ENCODE data around the gene RASGRP3. TPM values are rescaled to one million over a fixed set of nuclear protein-coding genes. Genes with fewer than 3 reads are reported as not detected.
"Not testable (repeated sequence)": the region's sequence is repeated elsewhere in the genome, so short reads cannot be mapped to it uniquely, and the experiment has no call there.

Gene RASGRP3
- total RNA-seq, 1 experiment from 2014 or later: 0.34 TPM

- Histone ChIP-seq H3K27me3 (replicated peaks; ENCODE audit: insufficient read depth, low read depth, low read length, poor library complexity) (no peaks in the 10 kb centered on the region), H3K36me3 (ENCODE audit: insufficient read depth, low read length, poor library complexity, severe bottlenecking) (no peaks in the 10 kb centered on the region), H3K4me1 (ENCODE audit: insufficient read depth, low read length, poor library complexity, severe bottlenecking) (no peaks in the 10 kb centered on the region), H3K27ac (ENCODE audit: low read depth, low read length, poor library complexity, severe bottlenecking) (no peak overlapping the region), H3K9me3 (ENCODE audit: low read depth, low read length, poor library complexity, severe bottlenecking) (no peaks in the 10 kb centered on the region), H3K4me3 (ENCODE audit: low read depth, low read length, poor library complexity, severe bottlenecking) (no peak overlapping the region)
- TF ChIP-seq EZH2 (IDR thresholded peaks at IDR 0.05; ENCODE audit: borderline replicate concordance, low read depth, low read length, poor library complexity, severe bottlenecking) (no peak), CTCF (conservative IDR thresholded peaks at IDR 0.05; ENCODE audit: low read depth, low read length) (no peak)
- CTCF ChIA-PET: no interaction called here
- intact Hi-C loops (cut with micrococcal nuclease; ENCODE audit: unreplicated experiment): no loop called here
- DNase-seq (ENCODE audit: low spot score): no peak
- BruUV-seq (replicated peaks): no TSS peak
- POLR2A ChIA-PET (ENCODE audit: low non-redundant PET): no interaction called here
These were observed 38.6 kb upstream of the RASGRP3 start for GRCh38 chr2:33437815-33438214.

- CTCF ChIA-PET: interaction anchor here (0.5 to 0.8 kb wide), 4 partner anchors 120 to 776 kb away, joined by 3 to 7 read pairs (median 4); no protein-coding TSS in a partner anchor
- peak; percentile 65 for DNase-seq (ENCODE audit: low spot score)
These were observed 35.1 kb upstream of the RASGRP3 start for GRCh38 chr2:33441235-33441810.

GRCh38 chr2:33442052-33442451 lies 34.4 kb upstream of the RASGRP3 start:
- ChIA-PET POLR2A (ENCODE audit: low non-redundant PET) (interaction anchor here (0.7 kb wide), 2 partner anchors 12 to 1549 kb away, joined by 3 to 8 read pairs; no protein-coding TSS in a partner anchor), CTCF (interaction anchor here (0.5 kb wide), 1 partner anchor 119 kb away, joined by 5 read pairs; no protein-coding TSS in a partner anchor)
- not testable (repeated sequence) for H3K36me3 ChIP-seq (ENCODE audit: insufficient read depth, low read length, poor library complexity, severe bottlenecking); H3K27me3 ChIP-seq (replicated peaks; ENCODE audit: insufficient read depth, low read depth, low read length, poor library complexity); BruUV-seq (replicated peaks); H3K4me1 ChIP-seq (ENCODE audit: insufficient read depth, low read length, poor library complexity, severe bottlenecking); H3K27ac ChIP-seq (ENCODE audit: low read depth, low read length, poor library complexity, severe bottlenecking); H3K9me3 ChIP-seq (ENCODE audit: low read depth, low read length, poor library complexity, severe bottlenecking); DNase-seq (ENCODE audit: low spot score); H3K4me3 ChIP-seq (ENCODE audit: low read depth, low read length, poor library complexity, severe bottlenecking)
- intact Hi-C loops (cut with micrococcal nuclease; ENCODE audit: unreplicated experiment): loop anchor here (5.0 kb wide), 1 partner anchor 890 kb away; no protein-coding TSS in a partner anchor

More at GRCh38 chr2:33441235-33441810, 35.1 kb upstream of the RASGRP3 start:
- Histone ChIP-seq H3K4me1 (ENCODE audit: insufficient read depth, low read length, poor library complexity, severe bottlenecking) (no peaks in the 10 kb centered on the region), H3K9me3 (ENCODE audit: low read depth, low read length, poor library complexity, severe bottlenecking) (no peaks in the 10 kb centered on the region), H3K36me3 (ENCODE audit: insufficient read depth, low read length, poor library complexity, severe bottlenecking) (no peaks in the 10 kb centered on the region), H3K4me3 (ENCODE audit: low read depth, low read length, poor library complexity, severe bottlenecking) (no peak overlapping the region), H3K27ac (ENCODE audit: low read depth, low read length, poor library complexity, severe bottlenecking) (no peak overlapping the region), H3K27me3 (replicated peaks; ENCODE audit: insufficient read depth, low read depth, low read length, poor library complexity) (no peaks in the 10 kb centered on the region)
- no TSS peak for BruUV-seq (replicated peaks)
- intact Hi-C loops (cut with micrococcal nuclease; ENCODE audit: unreplicated experiment): loop anchor here (2.0 to 5.0 kb wide), 3 partner anchors 407 to 889 kb away; no protein-coding TSS in a partner anchor
- TF ChIP-seq EZH2 (IDR thresholded peaks at IDR 0.05; ENCODE audit: borderline replicate concordance, low read depth, low read length, poor library complexity, severe bottlenecking): no peak
- TF ChIP-seq CTCF (conservative IDR thresholded peaks at IDR 0.05; ENCODE audit: low read depth, low read length): peak; percentile 74
- POLR2A ChIA-PET (ENCODE audit: low non-redundant PET): interaction anchor here (0.5 to 0.7 kb wide), 2 partner anchors 163 to 1548 kb away, joined by 3 to 5 read pairs; no protein-coding TSS in a partner anchor
